KOPT-K1 (cell line): ENCODE data around the gene MGAT5.
A peak's percentile ranks its signal among the peaks of the same experiment; 100 is the strongest.
"Not testable (repeated sequence)": the region's sequence is repeated elsewhere in the genome, so short reads cannot be mapped to it uniquely, and the experiment has no call there.

ENCODE experiments used
- H3K27ac ChIP-seq: fragments of 200-600 bp; sonication (generic); 2 replicates; pipeline ENCODE4 v1.5.1; 2016; ENCODE audit warnings: antibody characterized with exemption, mild to moderate bottlenecking, low read depth, low read length; ENCODE audit not compliant: poor library complexity, severe bottlenecking
- H3K36me3 ChIP-seq: fragments of 200-600 bp; sonication (generic); 2 replicates; pipeline ENCODE4 v1.5.1; 2017; ENCODE audit warnings: antibody characterized with exemption, mild to moderate bottlenecking, low read length, moderate library complexity; ENCODE audit not compliant: insufficient read depth
- H3K9me3 ChIP-seq: fragments of 200-600 bp; sonication (generic); 2 replicates; pipeline ENCODE4 v1.5.1; 2017; ENCODE audit warnings: antibody characterized with exemption, low read length, mild to moderate bottlenecking; ENCODE audit not compliant: insufficient read depth, poor library complexity, severe bottlenecking

Gene MGAT5

DNA sequence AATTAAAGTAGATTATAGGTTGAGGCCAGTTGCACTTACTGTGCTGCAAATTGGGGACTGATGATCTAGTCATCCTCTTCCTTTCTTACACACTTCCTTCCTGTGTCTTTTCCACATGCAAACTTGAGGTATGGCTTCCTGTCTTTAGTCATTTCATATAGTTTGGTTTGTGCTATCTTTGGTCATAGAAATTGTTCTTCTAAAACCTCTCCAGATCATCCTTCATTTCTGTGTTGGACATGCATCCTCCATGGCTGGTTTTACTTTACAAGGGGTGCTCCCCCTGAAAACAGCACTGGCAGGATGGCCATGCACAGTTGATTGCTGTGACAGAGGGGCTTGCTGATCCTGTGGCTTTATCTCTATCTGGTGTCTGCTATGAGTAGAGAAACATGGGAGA lies 36.5 kb downstream of the MGAT5 start:
- H3K27ac ChIP-seq, result peak overlapping the region; percentile 79
- H3K9me3 ChIP-seq, result no peaks in the 10 kb centered on the region
- no peaks in the 10 kb centered on the region for H3K36me3 ChIP-seq

DNA sequence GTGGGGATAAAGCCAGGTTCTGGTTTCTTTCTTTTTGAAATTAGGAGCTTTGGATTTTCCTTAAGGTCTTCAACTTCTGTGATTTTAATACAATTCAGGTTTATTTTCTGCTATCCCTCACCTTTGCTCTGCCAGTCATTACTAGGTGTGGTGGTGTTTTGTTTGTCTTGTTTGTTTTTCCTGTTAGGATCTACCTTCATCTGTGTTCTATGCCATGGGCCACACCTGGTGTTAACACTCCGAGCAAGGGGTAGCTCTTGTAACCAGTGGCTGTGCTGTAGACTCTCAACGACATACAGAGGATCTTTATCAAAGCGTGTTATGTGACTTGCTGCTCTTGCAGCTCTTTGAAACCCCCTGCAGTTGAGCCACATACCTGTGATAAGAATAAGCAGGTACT lies 38.6 kb downstream of the MGAT5 start:
- no peak overlapping the region for H3K27ac ChIP-seq
- no peaks in the 10 kb centered on the region for H3K36me3 ChIP-seq
- H3K9me3 ChIP-seq, result no peaks in the 10 kb centered on the region

DNA sequence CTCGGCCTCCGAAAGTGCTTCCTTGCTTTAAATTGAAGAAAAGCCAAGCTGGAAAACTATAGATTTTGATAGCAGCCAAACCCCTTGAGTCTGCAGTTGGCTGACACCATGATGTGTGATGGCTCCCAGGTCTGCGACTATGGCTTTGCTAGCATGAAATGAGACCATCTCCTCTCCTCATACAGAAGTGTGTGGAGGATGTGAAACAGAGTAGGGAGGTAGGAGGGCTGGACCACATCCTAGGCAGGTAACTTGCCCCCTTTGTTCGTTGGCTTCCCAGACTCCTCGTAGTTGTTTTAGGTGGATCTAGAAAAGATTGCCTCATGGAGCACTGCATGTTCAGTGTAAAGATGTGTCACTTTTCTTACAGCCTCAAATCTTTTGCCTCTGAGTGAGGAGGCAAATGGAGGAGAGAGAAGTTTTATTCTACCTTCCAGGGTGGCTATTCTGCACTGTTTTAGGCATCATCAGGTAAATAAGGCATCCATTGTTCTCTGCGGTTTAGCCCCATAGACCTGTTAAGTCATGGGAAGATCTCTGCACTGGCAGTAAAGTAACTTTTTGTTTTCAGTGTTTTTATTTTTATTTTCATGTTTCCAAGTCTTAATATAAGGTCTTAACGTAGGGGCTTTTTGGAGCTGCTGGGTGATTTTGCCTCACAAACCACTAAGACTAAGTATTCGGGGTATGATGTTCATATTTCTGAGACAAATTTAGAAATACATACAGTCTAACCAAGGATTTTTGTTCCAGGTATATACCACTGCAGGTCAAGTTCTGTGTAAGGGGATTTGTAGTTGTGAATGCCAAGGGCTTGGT lies 40.1 kb downstream of the MGAT5 start:
- Histone ChIP-seq H3K9me3 (no peaks in the 10 kb centered on the region), H3K36me3 (no peaks in the 10 kb centered on the region), H3K27ac (no peak overlapping the region)

DNA sequence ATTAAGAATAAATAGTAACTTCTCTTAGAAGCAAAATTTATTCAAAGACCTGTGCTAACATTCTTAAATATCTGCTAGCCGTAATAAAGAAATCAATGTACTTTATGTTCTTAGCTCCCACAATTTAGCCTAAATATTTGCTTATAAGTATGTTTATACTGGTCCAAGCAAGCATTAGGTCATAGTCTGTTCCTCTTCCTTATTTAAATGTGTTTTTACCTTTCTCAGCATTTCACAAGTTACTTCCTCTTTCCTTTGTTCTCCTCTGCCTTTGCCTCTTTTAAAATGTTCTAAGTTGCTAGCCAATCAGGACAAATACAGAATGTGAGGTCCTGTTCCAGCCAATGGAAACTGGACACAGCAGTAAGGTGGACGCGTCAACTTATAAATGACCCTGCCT lies 40.7 kb downstream of the MGAT5 start:
- H3K27ac ChIP-seq, H3K9me3 ChIP-seq, H3K36me3 ChIP-seq: not testable (repeated sequence)

DNA sequence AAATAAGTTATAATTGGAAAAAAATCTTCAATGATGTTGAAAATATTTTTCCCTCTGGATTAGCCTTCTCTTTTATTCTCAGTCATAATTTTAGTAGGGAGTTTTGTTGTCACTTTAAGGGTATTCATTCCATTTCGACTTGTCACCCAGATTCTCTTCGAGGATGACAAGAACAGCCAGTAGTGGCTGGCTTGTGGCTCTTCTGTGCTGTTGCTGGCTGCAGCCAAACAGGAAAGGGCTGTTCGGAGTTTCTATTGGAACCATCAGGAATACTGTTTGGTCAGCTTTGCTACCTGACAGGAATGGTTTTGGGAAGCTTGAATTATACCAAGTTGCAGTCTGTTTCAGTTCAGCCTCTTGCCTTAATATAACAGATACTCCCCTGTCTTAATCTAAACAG lies 41.6 kb downstream of the MGAT5 start:
- no peaks in the 10 kb centered on the region for H3K9me3 ChIP-seq
- H3K36me3 ChIP-seq, result no peaks in the 10 kb centered on the region
- H3K27ac ChIP-seq, result no peak overlapping the region

DNA sequence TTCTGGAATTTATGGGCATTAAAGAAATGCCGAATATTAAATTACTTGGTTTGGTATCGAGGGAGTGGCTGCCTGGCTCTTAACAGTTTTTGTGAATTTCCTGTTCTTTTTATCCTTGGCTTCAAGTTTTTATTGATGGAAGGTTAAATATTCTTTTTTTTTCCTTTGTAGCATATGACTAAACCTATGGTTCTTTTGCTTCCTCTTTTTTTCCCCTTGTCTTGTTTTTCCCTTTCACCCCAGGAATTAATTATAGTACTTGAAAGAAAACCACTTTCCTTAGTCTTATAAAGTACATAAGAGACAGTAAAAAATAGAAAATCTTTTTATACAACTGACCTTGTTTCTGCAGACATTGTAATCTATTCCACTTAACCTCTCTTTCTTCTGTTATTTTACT lies 42.4 kb downstream of the MGAT5 start:
- Histone ChIP-seq H3K27ac (no peak overlapping the region), H3K9me3 (no peaks in the 10 kb centered on the region), H3K36me3 (no peaks in the 10 kb centered on the region)

DNA sequence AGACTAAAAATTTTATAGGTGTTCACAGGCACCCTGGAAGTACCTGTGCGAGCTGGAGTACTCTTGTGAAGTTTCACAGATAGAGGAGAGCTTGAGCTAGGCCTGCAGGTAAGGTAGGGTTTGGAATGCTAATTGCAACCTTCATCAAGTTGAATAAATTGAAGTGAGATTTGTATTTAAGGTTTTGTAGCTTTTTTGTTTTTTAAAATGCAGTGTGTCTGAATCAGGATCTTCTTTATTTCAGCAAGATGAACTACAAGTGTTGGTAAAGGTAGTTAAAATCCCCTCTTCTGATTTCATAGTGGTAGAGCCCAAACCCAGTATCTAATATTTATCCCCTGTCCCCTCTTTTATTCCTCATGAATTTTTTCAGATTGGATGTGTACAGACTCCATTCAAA lies 45.5 kb downstream of the MGAT5 start:
- no peak overlapping the region for H3K27ac ChIP-seq

DNA sequence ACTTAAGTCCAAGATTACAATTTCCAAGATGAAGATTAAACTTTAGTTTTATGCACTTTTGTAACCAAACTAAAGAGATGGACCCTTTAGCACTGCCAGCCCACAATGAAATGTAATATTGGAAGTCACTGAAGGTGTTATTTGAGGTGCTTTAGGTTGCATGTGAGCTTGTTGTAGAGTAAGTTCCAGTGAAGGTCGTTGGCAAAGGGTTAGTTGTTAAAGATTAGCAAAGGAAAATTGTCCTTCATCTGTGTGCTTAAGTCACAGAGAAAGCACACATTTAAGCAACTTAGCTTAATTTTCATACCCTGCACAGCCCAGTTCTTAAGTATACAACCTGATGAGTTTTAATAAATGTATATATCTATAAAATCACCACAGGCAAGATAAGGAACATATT lies 46.7 kb downstream of the MGAT5 start:
- H3K36me3 ChIP-seq, result no peaks in the 10 kb centered on the region
- H3K27ac ChIP-seq, result no peak overlapping the region
- H3K9me3 ChIP-seq, result no peaks in the 10 kb centered on the region

More for the DNA sequence above, 45.5 kb downstream of the MGAT5 start:
- Histone ChIP-seq H3K9me3 (no peaks in the 10 kb centered on the region), H3K36me3 (no peaks in the 10 kb centered on the region)

DNA sequence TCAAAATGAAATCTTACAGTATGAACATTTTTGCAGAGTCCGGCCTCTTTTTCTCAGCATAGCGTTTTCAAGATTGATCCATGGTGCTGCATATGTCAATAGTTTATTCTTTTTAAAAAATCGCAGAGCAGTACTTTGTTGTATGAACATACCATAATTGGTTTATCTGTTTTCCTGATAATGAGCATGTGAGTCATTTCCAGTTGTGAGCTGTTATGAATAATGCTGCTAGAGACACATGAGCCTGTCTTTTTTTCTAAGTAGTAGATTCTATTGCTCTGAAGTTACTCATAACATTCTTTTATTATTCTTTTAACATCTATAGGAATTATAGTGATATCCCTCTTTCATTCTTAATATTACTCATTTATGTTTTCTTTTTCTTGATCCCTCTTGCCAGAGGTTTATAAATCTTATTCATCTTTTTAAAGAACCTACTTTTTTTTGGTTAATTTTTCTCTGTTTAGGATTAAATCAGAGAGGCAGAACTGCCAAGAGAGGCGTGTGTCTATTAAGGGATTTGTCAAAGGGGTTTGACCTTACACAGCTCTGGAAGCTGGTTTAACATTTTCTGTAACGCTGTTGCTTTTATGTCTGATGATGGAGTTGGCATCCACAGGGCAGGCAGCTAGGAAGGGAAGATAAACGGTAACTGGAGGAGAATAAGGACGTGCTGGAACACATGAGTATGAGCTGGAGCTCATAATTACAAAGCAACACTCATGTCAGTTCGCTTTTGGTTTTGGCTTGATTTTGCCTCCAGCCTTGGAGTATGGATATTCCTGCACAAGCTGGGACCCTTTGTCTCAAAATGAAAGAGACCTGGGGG lies 47.4 kb downstream of the MGAT5 start:
- no peaks in the 10 kb centered on the region for H3K36me3 ChIP-seq
- no peaks in the 10 kb centered on the region for H3K9me3 ChIP-seq
- H3K27ac ChIP-seq, result no peak overlapping the region

DNA sequence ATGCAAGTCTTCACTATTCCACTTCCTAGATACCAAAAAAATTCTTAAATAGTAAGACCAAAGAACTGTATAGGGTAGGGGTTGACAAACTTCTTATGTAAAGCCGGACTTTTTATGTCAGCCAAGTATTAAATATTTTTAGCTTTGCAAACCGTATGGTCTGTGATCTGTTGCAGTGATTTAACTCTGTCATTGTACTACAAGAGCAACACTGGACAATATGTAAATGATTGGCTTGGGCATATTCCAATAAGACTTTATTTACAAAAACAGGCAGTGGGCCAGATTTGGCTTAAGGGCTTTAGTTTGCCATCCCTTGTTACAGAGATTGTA lies 48.0 kb downstream of the MGAT5 start:
- no peak overlapping the region for H3K27ac ChIP-seq
- H3K9me3 ChIP-seq, result no peaks in the 10 kb centered on the region
- no peaks in the 10 kb centered on the region for H3K36me3 ChIP-seq

DNA sequence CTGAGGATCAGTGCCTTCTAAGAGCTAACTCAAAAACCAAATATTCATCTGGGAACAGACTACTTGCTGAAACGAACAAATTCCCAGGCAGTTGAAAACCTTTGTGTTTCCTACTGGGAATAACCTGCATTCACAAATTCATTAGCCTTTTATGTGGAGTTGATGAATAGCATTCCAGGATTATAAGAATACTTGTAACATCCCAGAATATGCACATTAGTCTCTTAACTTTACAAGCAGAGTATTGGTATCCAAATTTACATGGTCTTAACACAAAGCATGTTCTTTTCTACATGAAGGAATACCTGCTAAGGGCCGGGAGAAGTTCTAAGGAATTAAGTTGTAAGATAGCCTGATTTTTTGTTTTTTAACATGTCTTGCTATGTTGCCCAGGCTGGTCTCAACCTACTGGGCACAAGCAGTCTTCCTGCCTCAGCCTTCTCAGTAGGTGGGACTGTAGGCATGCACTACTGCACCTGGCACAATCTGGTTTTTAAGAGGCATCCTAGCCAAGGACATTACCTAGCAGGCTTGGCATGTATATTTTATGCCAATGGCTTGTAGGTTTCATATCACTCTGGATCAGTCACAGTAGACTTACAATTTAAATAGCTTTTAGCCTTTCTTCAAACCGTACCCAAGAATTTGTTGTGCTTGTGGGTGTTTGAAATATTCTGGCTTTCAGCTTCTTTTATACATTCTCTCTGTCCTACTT lies 50.7 kb downstream of the MGAT5 start:
- Histone ChIP-seq H3K36me3 (no peaks in the 10 kb centered on the region), H3K27ac (no peak overlapping the region), H3K9me3 (no peaks in the 10 kb centered on the region)

DNA sequence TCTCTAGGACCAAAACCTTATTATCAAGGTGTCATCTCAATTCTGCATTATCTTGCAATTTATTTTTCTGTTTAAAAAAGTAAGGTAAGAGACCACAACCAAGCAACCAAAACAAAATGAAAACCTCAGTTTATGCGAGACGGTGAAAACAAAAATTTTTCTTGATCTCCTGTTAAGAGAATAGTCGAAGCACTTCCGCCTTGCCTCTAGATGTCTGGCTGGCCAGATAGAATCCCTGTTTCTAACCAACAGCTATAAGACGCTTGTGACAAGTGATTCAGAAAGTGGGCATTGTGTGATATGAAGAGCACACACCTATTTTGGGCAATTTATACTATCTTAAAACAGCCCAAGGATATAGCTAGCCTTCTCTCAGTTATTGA lies 51.2 kb downstream of the MGAT5 start:
- H3K9me3 ChIP-seq, result no peaks in the 10 kb centered on the region
- no peaks in the 10 kb centered on the region for H3K36me3 ChIP-seq
- H3K27ac ChIP-seq, result no peak overlapping the region

DNA sequence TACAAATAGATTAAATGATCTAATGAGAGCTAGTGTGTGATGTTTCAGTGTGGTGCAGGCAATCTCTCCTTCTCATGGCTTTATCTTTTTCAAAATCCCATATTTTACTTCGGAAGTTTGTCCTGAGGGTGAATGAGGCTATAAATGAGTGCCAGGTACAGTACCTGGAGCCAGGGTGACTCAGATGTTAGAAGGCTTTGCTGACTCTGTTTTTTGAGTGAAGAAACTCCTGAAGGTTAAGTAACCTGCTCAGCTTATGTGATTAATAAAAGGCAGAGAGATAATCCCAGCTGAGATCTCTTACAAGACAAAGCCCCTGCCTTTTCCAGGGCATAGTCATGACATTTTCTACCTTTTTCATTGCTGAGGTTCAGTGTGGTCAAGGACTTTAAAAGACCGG lies 52.6 kb downstream of the MGAT5 start:
- H3K9me3 ChIP-seq, result no peaks in the 10 kb centered on the region
- no peak overlapping the region for H3K27ac ChIP-seq
- no peaks in the 10 kb centered on the region for H3K36me3 ChIP-seq

DNA sequence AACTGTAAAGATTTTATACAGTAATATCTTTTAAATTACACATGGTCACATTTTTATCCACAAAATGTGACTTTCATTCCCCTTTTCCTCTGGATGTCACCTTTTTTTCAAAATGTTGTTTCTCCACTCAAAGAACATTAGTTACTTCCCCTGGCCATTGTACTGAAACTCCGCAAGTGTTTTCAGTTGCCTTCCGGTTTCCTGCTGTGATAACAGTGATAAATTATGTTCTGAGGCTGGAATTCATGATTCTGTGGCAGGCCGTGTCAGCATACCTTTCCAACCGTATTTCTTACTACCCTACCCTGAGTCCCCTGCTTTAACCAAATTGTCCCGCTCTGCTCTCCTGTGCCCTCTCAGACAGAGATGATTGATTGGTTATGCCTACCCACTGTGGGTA lies 53.5 kb downstream of the MGAT5 start:
- Histone ChIP-seq H3K9me3 (no peaks in the 10 kb centered on the region), H3K27ac (no peak overlapping the region), H3K36me3 (no peaks in the 10 kb centered on the region)
